NK-92 (cell line): ENCODE results near the gene PCSK2.

Source experiments
- DNase-seq: peaks from one replicate; lab custom pipeline; 2025; ENCODE audit not compliant: unreplicated experiment; lab: John Stamatoyannopoulos, UW

PCSK2 gene

DNA sequence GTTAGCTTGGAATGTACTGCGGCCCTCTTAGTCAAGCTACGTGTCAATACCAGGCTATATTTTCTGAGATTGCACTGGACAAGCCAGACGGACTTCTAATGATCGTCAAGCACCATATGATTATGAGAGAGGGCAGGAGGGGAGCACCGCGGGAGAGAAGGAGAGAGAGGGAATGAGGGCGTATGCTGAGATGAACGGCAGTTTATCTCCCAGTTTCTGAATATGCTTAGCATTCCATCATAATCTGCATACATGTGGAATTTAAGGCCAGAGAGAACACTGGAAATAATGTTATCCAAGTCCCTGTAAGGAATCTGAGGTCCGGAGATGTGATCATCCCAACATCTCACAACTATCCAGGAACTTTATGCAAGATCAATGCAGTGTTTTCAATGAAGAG lies 244.1 kb downstream of the PCSK2 start:
- DNase-seq = no peak

DNA sequence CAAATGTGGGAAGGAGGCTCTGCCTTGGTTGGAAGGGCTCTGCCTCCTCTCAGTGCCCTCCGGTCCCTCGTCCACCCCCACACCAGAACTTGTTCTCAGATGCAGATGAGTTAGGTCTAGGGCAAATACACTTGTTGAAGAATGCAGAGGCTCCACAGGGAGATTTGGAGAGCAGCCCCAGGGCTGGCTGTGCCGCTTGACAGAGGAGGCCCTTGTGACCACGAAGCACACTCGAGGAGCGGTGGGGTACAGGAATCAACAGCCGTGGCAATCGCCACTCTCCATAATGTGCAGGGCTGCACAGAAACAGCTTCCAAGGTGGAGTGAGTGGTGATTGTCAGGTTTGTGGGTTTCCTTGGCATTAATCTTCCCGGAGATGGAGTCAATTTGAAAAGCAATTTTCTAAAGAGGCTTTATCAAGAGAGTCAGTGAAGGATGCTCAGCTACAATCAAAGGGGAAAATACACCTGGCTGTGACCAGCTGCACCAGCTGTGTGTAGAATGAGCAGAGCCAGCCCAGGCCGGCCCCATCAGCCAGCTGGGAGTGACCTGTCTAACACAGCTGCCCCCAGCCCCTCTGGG lies 244.9 kb downstream of the PCSK2 start:
- DNase-seq = no peak

DNA sequence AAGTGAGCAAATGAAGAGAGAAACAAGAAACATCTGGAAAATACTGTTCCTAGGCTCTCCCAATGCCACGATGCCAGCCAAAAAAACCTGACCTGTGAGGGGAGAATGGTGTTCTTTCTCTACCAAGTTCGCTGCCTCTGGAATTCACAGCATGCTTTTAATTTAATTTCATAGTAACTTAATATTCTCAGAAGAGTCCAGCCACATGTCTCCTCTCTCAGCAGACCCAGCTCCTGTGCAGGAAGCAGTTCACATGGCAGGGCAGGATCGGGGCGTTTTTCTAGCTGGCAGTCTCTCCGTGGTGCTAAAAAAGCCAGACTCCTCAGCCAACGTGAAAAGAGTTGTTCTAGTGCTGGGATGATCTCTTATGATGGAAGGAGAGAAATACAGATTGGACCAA lies 246.8 kb downstream of the PCSK2 start:
- DNase-seq = no peak

DNA sequence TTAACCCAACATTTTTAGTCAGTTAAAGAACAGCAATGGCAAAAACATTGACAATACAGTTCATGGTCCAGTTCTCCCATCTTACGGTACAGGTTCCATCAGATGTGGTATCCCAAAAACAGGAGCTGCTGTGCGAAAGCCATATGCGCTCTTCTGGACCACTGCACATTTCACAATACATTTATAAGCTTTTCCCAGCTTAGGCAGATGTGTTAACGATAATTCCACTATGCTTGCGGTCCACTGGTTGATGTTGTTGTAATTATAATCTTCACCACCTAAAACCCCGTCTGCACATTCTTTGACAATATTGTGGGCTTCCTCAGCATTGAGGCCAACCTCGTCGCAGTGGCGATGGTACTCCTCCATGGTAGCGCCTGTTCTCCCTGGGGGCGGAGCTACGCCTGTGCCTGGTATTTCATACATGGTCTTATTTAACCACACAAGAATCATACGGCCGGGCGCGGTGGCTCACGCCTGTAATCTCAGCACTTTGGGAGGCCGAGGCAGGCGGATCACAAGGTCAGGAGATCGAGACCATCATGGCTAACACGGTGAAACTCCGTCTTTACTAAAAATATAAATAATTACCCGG lies 252.3 kb downstream of the PCSK2 start:
- no peak for DNase-seq

DNA sequence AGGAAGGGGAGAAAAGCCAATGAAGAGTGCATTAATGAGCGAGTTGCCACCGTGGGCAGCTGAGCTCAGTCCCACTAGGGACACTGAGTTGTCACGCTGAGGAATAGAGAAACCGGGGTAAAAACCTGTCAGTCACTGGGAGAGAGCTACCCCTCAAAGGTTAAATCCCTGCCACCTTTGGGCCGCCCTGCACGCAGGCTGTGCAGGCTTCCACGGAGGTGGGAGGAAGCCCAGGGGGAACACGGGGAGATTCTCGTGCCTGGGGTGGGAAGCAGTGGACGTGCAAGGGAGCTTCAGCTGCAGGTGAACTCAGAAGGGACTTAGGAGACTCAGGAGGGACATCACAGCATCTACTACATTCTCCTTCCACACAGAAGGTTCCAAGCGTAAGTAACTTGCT lies 253.9 kb downstream of the PCSK2 start:
- DNase-seq = no peak

DNA sequence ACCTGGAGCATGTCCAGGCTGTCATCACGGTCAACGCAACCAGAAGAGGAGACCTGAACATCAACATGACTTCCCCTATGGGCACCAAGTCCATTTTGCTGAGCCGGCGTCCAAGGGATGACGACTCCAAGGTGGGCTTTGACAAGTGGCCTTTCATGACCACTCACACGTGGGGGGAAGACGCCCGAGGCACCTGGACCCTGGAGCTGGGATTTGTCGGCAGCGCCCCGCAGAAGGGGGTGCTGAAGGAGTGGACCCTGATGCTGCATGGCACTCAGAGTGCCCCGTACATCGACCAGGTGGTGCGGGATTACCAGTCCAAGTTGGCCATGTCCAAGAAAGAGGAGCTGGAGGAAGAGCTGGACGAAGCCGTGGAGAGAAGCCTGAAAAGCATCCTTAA lies 254.8 kb downstream of the PCSK2 start:
- DNase-seq = no peak

DNA sequence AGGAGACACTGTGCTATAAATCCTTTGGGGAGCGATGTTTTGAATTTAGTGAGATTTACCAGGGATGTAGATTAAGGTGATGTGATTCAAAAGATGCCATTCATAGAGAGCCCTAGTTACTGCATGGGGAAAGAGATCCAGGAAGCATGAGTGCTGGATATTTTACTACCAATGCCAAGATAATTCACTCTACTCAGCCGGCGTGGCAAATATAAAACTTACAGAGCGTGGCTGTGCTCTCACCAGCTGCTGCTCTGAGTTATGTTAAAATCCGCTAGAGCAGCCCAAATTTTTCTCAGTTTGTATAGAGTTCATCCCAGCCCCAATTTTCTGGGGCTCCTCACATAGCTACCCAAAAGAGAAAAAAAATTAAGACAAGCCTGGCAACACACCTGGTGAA lies 255.7 kb downstream of the PCSK2 start:
- DNase-seq = no peak

DNA sequence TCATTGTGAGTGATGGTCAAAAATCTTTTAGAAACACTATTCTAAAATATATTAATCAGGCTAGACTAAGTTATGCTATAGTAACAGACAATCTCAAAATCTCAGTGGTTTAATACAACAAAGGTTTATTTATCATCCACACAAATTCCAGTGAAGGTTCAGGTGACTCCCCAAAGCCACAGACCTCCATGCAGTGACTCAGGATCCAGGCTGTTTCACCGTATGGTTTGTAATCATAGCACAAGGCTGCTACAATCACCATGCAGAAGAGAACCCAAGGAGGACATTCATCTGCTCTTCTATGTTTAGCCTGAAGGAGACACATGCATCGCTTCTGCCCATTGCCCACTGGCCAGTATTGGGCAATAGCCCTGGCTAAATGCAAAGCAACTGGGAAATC lies 258.2 kb downstream of the PCSK2 start:
- DNase-seq = no peak

DNA sequence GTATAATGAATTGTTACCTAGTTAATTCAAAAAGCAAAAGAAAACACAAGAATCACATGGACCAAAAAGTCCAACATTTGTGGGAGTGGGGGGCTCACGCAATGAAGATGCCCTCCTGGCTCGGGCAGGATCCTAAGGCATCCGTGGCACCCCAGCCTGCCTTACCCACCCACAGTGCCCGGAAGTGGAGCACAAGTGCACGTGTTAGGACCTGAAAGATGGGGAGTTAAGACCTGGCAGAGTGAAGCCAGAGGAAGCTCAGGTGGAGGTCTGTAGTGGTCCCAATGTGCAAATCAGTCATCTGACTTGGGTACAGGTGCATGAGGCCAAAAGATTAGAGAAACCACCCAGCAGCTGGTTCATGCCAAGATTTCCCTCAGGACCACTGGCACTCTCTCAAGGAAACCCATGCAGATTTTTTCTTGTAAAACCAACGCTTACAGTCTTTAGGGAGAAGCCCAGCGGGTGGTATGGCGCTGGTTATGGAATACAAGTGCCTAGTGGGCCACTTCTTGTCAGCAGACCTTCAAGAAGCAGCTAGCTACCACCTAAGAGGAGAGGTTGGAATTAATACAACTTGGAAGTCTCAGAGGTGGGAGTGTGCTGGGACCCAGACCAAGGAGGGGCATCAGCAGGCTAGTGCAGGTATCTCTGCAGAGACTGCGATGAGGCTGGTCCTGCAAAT lies 262.2 kb downstream of the PCSK2 start:
- no peak for DNase-seq

DNA sequence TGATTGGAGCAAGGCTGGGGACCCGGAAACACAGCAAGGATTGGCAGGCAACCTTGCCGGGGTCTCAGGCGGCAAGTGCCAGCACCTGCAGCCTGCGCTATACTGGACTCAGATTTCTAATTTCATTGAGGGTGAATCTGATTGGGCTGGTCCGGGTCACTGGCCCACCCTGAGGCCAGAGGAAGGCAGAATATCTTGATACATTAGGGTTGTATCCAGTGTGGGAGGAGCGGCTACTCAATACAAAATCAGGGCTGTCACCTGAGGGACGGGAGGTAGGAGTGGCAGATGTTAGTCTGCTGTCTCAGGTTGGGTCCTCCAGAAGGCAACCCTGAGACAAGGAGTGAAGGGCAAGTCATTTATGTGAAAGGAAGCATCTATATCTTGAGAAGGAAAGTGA lies 263.7 kb downstream of the PCSK2 start:
- no peak for DNase-seq

DNA sequence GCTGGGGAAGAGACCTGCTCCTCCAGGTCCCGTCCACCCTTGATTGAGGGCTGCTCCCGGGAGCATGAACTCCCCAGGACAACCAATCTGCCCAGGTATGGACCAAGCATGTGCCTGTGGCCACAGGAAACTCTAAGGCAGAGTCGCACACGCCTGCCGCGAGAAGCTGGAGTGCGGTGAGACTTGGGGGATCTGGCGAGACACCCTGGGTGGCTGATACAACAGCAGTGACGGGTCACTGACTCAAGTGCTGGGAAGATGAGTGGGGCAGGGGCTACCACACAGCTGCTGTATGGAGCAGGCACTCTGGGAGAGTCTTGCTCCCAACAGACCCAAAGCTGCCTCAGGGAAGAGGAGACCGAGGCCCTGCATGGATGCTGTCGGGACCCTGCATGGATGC lies 264.2 kb downstream of the PCSK2 start:
- DNase-seq = no peak

DNA sequence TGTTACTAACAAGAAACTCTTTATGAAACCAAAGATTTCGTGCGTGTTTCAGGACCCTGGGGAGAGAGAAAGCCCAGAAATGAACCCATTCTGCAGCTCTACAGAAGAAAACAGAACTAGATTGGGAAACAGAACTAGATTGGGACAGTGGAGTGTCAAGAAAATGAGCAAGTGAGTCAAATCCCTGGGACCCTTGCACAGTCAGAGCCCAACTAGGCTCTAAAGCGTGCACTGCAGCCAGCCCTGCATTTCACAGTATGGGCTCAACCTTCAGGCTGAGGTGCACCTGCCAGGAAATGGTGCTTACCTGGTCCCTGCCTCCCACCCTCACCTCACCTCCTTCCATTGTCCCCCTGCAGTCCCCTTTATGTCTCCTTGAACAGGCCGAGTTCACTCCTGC lies 264.6 kb downstream of the PCSK2 start:
- DNase-seq = no peak

DNA sequence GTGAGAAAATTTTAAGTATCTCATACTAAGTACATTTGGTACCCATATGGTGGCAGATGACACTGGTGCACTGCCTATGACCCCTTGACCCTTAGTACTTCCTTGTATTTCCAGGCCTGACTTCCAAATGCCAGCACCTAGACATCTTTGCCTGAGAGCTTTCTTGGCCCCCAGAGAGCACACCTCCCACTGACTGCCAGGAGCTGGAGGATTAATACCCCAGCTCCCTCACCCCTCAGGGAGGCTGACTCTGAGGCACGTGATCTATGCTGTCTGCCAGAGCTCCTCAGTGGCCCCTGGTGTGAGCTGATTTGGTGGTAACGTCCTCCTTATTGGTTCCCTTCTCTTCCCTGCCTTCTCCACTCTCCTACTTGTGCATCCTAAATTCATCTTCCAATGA lies 266.3 kb downstream of the PCSK2 start:
- no peak for DNase-seq

DNA sequence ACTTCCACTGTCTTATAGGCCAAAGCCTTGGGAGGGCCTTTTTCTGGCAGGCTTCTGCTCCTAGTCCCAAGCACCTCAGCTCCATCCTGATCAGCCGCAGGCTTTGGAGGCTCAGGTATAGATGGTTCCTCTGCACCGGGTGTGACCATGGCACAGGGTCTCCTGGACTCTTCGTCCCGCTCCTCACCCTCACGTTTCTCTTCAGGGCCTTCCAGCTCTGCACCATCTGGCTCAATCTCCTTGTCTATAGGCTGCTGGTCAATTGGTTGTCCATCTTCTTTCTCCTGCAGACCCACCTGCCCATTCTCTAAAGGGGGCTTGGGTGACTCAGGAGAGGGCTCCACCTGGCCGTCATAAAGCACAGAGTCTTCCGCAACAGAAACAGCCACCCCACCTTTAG lies 267.4 kb downstream of the PCSK2 start:
- DNase-seq = no peak

DNA sequence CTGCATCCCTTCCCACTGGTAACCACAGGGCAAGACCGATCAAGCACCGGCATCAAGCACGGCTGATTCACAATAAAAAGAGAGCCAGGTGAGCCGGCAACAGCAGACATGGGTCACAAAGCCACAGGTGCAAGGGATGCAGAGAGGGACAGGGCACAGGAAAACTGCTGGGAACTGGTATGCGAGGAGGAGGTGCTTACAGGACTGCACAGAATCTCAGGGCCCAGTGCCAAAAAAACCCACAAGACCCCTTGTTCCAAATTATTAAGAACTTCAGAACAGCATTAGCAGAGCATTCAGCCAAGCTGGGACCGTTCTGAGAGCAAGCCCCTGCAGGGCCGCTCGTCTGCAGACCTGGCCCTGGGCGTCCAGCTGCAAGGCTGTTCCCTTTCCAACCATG lies 269.0 kb downstream of the PCSK2 start:
- no peak for DNase-seq

DNA sequence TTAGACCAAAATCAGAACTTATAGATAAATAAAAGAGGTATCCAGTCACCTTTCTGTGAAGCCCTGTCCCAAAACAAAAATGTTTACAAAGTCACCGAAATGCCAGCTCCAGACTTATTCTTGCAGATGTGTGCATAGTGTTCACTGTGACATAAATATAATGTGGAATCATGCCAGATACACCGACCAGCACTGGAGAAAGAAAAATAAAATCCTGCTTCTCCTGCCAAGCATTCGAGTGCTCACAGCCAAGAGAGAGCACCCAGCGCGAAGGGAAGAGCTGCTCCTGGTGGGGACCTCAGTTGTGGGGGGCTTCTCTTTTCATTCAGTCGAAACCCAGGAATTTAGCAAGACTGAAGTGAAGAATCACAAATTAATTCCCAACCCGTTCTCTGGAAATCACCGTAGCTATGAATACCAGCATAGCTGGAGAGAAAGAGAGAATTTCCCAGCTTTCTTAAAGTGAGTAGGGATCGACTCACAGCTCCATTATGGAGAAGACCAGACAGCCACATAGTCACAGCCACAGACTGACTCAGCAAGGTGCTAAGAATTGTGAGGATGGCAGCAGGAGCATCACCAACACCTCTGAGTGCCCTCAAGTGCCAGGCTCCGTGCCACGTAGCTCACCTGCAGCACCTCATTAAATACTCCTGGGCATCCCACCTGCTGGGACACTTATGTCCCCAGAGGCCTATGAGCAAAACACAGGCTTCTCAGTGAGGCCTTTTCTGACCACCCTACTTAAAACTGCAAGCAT lies 271.2 kb downstream of the PCSK2 start:
- DNase-seq = no peak

DNA sequence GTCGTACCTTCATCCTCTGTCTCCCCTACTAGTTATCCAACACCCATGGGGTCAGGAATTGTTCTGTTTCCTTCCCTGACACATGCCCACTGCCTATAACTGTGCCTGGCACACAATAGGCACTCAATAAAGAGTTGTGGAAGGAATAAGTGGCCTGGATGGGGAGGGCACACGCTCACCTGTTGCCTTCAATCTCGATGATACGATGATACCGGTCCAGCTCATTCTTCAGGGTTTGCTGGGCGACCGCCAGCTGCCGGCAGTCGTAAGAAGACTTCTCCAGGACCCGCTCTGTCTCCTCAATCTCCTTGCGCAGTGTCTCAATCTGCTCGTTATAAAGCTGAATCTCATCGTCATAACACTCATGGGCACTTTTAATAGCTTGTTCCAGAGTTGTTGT lies 271.8 kb downstream of the PCSK2 start:
- no peak for DNase-seq

DNA sequence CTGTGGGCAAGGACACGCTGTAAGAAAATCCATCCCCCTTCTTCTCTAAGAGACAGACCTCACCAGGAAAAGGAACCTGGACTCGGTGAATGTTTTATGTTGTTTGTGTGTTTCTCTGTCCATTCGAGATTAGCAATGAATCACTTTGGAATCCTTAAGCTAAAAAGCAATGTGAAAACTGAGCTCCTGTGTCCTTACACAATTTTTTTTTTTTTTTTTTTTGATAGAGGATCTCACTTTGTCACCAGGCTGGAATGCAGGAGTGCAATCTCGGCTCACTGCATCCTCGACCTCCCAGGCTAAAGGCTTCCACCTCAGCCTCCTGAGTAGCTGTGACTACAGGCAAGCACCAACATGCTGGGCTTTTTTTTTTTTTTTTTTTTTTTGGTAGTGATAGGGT lies 272.2 kb downstream of the PCSK2 start:
- DNase-seq = no peak

DNA sequence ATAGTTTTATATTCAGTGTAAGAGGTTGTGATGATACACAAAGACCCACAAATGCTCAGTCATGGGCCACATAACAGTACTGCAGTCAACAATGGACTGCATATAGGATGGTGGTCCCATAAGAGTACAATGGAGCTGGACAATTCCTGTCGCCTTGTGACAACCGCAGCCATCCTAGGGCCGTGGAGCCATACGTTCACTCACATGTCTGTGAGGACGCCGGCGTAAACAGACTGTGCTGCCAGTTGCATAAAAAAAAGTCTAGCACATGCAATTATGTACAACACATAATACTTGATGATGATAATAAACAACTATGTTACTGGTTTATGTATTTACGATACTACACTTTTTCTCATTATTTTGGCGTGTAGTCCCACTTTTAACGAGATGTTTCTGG lies 273.4 kb downstream of the PCSK2 start:
- DNase-seq = no peak

DNA sequence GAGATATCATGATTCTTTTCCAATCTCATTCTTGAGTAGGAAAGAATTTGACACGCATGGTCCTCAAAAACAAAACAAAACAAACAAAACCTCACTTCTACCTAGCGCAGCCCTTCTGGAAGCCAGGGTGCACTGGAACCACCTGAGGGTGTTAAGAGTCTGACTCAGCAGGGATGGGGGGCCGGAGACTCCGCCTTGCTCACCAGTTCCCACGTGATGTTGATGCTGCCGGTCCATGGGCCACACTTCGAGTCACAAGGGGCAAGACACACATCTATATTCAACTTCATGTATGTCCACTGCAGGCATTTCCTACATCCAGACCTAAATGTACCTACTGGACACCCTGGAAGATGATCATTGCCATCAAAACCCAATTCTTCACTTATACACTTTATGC lies 274.0 kb downstream of the PCSK2 start:
- no peak for DNase-seq

DNA sequence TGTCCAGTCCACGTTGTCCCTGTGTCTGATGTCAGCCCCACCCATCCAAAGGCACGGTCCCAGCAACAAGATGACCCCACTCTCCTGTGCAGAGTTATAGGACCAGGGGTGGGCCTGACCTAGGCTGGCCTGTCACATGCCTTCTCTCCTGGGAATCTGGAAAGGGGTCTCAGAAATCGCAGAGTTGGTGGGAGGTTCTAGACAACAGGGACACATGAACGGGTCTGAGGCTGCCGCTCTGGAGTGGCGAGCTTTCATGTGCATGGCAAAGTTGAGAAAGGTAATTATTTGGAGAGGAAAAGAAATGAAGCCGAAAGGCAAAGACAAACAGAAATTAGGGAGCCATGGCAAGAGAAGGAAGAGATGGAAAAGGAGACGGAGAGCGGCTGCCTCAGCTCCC lies 274.9 kb downstream of the PCSK2 start:
- DNase-seq = no peak

DNA sequence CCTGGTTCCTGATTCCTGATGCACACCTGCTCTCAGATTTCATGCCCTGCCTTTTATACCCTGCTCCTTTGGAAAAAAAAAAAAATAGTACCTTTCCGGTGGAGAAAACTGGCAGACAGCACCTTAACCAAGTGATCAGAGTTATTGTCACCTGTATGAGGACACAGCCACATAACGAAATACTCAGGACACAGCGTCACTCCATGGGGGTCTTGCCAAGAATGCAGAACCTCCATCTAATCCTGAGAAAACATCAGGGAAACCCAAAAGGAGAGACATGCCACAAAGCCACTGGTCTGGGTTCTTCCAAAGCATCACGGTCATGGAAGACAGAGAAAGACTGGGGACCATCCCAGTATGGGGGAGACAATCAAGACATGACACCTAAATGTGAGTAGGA lies 275.3 kb downstream of the PCSK2 start:
- no peak for DNase-seq
